NCI-H82 treated with DMSO at 0.1 percent for 48 hours (cell line): ENCODE measurements around the gene NWD2.

Experiments
- DNase-seq: peaks from one replicate; lab custom pipeline; 2025; ENCODE audit not compliant: unreplicated experiment; lab: John Stamatoyannopoulos, UW

NWD2 gene

DNA sequence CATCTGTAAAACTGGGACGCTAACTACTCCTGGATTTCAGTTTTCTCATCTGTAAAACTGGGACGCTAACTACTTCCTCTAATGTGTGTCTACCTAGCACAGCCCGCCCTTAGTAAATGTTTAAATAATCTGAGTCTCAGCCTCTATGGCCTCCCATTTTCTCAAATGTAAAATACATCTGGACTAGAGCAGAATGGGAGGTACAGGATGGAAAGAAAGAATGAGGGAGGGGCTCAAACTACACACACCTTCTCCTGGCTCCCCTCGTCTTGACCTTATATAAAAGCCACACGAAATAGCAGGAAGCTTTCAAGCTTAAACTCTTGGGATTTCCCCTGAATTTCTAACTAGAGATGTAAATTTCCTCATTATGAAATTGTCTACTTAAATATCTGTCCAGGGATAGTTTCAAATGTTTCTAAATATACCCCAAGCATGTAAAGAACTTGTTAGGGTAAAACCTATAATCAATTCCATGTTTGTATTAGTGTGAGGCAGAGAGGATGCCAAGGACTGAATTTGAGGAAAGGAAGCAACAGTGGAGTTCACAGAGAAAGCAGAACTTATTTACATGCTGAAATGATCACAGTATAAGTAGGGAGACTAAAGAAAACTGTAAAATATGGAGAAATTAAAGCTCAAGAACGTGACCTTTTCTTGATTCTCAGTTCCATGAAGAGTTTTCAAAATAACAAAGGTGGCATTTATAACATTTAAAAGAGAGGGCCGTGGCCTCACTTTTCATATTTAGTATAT lies 220.0 kb downstream of the NWD2 start:
- no peak for DNase-seq

GRCh38 chr4:37465296-37465695 lies 220.8 kb downstream of the NWD2 start:
- no peak for DNase-seq

GRCh38 chr4:37465845-37466244 lies 221.3 kb downstream of the NWD2 start:
- DNase-seq: no peak

- no peak for DNase-seq
These were observed 222.7 kb downstream of the NWD2 start for GRCh38 chr4:37467223-37467622.

DNA sequence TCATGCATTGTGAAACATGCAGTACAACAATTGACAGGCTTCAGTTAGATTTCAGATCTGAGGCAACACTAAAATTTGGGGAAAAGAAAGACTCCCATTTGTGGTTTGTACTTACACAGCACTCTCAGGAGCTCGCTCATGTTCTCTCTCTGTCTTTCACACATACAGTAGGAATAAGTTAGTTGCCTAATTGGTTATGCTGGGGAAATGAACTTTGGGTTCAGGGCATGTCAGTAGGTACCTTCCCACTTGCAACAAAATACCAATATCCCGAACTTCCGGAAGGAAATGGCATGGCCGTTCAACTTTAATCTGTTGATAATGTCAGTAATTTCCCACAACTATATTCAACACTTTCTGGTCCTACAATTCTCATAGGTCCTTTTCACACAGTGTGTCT lies 223.3 kb downstream of the NWD2 start:
- DNase-seq: no peak

DNA sequence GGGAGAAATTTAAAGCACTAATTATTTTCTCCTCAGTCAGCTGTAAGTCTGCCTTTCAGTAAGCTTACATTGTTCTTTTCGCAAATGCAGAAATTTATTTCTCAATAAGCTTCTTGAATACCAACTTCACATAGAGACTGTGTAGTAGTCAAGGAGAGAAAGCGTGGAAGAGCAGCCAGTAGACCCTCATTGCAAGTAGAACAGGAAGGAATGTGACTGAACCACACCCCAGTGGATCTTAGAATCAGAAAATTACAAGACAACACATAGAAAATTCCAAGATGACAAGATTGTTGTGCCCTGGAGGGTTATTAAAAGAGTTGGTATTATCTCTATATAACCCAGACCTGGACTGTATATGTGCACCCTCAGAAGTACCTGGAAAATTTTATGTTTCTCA lies 224.7 kb downstream of the NWD2 start:
- no peak for DNase-seq

DNA sequence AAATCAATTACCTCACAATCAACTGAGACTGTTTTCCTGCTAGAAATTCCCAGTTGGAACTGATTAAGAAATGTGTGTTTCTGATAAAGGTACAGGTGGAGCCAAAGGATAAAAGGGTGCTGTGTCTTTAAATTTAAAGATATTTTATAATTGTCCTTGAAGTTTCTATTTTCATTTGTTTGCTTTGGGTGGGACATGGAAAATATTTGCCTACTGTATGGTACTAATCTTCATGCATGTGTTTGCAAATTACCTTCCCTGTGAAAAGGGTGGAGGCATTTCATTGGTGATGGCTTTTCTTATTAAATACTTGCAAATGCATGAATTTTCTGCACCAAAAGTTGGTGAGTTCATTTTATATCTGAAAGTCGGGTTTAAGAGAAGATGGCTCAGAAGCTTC lies 225.7 kb downstream of the NWD2 start:
- no peak for DNase-seq

DNA sequence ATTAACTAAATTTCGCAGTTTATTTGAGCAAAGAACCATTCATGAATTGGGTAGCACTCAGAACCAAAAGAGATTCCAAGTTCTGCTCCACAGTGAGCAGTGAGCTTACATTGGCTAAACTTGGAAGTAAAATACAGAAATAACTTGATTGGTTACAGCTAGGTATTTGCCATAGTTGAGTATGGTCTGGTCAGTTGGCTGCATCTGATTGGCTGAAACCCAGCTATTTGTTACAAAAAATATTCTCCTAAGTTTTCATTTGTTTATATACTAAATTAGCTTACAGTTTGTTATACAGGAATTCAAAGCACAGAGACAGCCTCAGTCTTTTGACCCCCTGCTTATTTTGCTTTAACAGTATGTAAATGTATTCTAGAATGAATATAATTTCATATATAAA lies 226.6 kb downstream of the NWD2 start:
- DNase-seq: no peak

GRCh38 chr4:37471971-37472370 lies 227.4 kb downstream of the NWD2 start:
- DNase-seq: no peak

DNA sequence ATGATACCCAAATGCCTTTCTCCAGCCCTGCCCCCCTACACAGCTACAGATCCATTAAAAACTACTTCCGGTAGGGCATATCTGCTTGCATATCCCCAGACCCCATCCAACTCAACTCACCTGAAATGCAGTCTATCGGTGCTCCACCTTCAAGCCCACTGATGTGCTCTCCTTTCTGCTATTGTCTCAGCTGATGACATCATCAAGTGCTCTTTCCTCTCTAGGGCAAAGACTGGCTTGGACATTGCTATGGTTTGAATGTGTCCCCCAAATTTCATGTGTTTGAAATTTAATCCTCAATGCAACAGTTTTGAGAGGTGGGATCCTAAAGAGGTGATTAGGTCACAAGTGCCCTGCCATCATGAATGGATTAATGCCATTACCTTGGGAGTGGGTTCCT lies 229.3 kb downstream of the NWD2 start:
- no peak for DNase-seq

GRCh38 chr4:37475087-37475486 lies 230.5 kb downstream of the NWD2 start:
- no peak for DNase-seq

GRCh38 chr4:37475776-37476175 lies 231.2 kb downstream of the NWD2 start:
- DNase-seq: no peak

GRCh38 chr4:37476256-37476655 lies 231.7 kb downstream of the NWD2 start:
- no peak for DNase-seq

DNA sequence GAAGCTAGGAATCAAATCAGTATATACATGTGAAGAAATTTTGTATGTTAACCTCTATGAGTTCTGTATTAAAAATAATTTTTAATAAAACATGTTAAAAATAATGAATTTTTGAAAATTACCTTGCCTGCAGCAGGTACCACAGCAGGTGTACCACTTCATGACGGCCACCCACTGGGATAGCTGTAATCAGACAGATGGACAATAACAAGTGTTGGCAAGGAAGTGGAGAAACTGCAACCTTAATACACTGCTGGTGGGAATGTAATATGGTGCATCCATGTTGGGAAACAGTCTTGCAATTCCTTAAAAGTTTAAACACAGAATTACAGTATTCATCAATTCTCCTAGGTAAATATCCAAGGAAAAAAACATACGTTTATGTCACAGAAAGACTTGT lies 232.1 kb downstream of the NWD2 start:
- DNase-seq: no peak

DNA sequence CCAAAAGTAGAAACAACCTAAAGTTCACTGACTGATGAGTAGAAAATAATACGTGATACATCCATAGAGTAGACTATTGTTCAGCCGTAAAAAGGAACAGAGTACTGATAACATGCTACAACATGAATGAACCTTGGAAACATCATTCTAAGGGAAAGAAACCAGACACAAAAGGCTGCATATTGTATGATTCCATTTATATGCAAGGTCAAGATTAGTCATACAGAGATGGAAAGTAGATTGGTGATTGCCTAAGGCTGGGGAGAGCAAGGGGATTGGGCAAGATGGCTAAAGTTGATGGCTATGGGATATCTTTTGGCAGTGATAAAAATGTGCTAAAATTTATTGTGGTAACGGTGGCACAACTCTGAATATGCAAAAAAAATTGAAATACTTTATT lies 232.6 kb downstream of the NWD2 start:
- DNase-seq: no peak

DNA sequence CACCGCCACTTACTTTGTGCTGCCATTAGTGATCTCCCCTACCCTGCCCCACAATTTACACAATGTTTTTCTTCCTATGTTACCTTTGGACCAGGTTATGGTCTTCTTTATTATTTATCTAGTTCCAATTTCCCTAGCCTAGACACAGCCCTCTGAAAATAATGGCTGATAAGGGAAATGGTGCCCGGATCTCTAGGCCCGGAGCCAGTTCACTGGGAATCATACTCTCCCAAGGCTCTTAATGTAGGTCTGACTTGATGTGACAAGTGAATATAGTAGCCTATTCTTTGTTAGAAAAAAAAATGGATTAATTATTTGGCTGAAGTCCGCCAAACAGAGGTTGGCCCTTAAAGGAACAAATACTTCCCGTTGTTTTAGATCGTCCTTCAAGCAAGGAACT lies 233.6 kb downstream of the NWD2 start:
- no peak for DNase-seq

GRCh38 chr4:37480509-37480908 lies 236.0 kb downstream of the NWD2 start:
- no peak for DNase-seq

DNA sequence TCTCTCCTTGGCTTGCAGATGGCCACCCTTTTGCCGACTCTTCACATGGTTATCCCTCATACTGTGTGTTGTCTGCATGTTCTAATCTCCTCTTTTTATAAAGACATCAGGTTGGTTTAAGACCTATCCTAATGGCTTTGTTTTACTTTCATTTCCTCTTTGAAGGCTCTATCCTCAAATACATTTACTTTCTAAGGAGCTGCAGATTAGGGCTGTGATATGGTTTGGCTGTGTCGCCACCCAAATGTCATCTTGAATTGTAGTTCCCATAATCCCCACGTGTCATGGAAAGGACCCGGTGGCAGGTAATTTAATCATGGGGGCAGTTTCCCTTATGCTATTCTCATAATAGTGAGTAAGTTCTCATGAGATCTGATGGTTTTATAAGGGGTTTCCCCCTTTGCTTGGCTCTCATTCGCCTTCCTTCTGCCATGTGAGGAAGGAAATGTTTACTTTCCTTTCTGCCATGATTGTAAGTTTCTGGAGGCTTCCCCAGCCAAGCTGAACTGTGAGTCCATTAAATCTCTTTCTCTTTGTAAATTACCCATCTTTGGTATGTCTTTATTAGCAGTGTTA lies 237.1 kb downstream of the NWD2 start:
- no peak for DNase-seq

DNA sequence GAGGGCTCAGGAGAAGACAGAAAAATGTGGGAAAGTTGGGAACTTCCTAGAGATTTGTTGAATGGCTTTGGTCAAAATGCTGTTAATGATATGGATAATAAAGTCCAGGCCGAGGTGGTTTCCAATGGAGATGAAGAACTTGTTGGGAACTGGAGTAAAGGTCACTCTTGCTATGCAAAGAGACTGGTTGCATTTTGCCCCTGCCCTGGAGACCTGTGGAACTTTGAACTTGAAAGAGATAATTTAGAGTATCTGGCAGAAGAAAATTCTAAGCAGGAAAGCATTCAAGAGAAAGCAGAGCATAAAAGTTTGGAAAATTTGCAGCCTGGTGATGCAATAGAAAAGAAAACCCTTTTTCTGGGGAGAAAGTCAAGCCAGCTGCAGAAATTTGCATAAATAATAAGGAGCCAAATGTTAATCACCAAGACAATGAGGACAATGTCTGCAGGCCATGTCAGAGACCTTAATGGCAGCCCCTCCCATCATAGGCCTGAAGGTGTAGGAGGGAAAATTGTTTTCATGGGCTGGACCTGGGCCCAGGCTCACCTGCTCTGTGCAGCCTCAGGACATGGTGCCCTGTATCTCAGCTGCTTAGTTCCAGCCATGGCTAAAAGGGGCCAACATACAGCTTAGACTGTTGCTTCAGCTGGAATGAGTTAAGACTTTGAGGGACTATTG lies 237.8 kb downstream of the NWD2 start:
- no peak for DNase-seq

DNA sequence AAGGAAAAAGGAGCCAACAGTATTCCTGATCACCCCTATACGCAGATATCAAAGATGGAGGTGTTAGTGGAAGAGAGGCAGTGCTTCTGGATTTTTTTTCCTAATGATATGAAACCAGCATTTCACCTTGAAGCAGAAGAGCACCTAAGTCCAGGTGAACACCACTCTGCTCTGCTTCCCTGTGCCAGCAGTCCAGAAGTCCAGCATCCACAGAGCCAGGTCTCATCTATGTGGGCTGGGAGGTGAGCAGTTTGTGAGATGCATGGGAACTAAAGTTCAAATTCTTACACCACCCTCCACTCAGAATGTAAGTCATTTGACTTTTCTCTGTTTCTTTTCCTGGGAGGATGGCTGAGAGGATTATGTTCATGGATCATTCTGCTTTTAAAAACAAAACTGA lies 239.1 kb downstream of the NWD2 start:
- no peak for DNase-seq

- no peak for DNase-seq
These were observed 241.6 kb downstream of the NWD2 start for GRCh38 chr4:37486166-37486565.

DNA sequence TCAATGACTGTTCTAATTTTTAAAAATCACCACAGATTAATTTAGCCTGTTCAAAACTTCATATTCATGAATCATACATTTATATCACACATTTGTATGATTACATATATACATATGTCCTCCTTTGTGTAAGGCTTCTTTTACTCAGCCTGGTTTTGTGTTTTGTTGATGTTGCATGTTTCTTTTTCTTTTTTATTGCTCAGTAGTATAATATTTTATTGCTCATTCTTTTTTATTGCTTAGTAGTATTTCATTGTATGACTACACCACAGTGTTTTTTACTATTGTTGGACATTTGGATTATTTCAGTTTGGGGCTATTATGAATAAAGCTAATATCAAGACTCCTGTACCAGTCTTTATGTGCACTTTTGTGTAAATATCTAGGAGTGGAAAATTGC lies 243.1 kb downstream of the NWD2 start:
- DNase-seq: no peak

DNA sequence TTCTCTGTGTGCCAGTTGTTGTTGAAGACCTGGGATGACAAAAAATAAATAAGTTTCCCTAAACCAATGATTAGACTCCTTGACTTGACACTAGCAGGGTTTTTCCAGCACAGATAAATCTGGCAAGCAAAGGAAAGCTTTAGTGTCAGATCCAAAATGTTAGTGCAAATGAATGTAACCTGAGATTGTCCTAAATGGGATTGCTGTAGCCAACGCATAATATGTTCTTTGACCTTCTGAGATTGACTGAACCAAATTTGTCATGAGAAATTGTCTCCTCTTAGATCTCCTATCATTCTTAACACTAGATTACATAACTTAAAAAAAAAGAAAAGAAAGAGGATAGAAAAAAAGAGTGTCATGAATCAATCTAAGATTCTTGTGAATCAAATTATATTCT lies 245.2 kb downstream of the NWD2 start:
- no peak for DNase-seq
